ENCODE results near the gene KCNK6. TPM values are rescaled to one million over a fixed set of nuclear protein-coding genes. Genes with fewer than 3 reads are reported as not detected.

Gene KCNK6
- total RNA-seq, 2 donors from 2014 or later: 5.1 to 8.9 TPM

GRCh38 chr19:38331728-38332127, 12.1 kb downstream of the KCNK6 start:
- TF ChIP-seq, protein P1, sequence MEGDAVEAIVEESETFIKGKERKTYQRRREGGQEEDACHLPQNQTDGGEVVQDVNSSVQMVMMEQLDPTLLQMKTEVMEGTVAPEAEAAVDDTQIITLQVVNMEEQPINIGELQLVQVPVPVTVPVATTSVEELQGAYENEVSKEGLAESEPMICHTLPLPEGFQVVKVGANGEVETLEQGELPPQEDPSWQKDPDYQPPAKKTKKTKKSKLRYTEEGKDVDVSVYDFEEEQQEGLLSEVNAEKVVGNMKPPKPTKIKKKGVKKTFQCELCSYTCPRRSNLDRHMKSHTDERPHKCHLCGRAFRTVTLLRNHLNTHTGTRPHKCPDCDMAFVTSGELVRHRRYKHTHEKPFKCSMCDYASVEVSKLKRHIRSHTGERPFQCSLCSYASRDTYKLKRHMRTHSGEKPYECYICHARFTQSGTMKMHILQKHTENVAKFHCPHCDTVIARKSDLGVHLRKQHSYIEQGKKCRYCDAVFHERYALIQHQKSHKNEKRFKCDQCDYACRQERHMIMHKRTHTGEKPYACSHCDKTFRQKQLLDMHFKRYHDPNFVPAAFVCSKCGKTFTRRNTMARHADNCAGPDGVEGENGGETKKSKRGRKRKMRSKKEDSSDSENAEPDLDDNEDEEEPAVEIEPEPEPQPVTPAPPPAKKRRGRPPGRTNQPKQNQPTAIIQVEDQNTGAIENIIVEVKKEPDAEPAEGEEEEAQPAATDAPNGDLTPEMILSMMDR (conservative IDR thresholded peaks at IDR 0.05): no peak
- Histone ChIP-seq H3K4me1 (ENCODE audit: control insufficient read depth, insufficient read depth, low read length) (no peaks in the 10 kb centered on the region), H3K9me3 (ENCODE audit: control insufficient read depth, low read length) (no peaks in the 10 kb centered on the region), H3K4me3 (ENCODE audit: low read length) (no peak overlapping the region), H3K36me3 (ENCODE audit: control insufficient read depth, insufficient read depth, low read length) (no peaks in the 10 kb centered on the region), H3K27ac (ENCODE audit: low read depth, low read length) (no peak overlapping the region), H3K9ac (ENCODE audit: extremely low read depth, low read length, poor library complexity, severe bottlenecking) (no peak overlapping the region), H3K27me3 (ENCODE audit: control insufficient read depth, insufficient read depth, low read length, poor library complexity, severe bottlenecking) (no peaks in the 10 kb centered on the region)
- Mint-ChIP-seq H3K4me3 (no peak overlapping the region), H3K27ac (no peak overlapping the region), H3K4me1 (no peaks in the 10 kb centered on the region), H3K9me3 (no peaks in the 10 kb centered on the region), H3K36me3 (ENCODE audit: low read depth) (peaks cover 3% of the 10 kb centered on the region), H3K27me3 (ENCODE audit: insufficient read depth) (no peaks in the 10 kb centered on the region)
- DNase-seq: no peak
- WGBS, 2 experiments (ENCODE audit: insufficient coverage in 1 of 2, insufficient read length in 1 of 2): 100% methylated on average over 1 of the region's 1 CpG; no CpG with 5 or more reads in 1 of the 2 experiments

DNA sequence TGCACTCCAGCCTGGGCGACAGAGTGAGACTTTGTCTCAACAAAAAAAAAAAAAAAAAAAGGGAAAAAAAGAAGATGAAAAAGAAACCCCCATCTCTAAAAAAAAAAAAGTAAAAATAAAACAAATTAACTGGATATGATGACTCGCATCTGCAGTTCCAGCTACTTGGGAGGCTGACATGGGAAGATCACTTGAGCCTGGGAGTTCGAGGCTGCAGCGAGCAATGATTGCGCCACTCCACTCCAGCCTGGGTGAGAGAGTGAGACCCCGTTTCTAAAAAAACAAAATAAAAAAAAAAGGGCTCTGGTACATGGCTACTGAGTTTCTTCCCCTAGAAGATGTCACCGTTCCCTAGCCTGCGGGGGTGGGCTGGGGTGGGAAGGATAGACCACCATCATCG, 13.6 kb downstream of the KCNK6 start:
- H3K4me1 Mint-ChIP-seq: peaks cover 5% of the 10 kb centered on the region
- TF ChIP-seq, protein P1 (conservative IDR thresholded peaks at IDR 0.05): no peak
- Histone ChIP-seq H3K4me1 (ENCODE audit: control insufficient read depth, insufficient read depth, low read length) (no peaks in the 10 kb centered on the region), H3K27ac (ENCODE audit: low read depth, low read length) (no peak overlapping the region), H3K9me3 (ENCODE audit: control insufficient read depth, low read length) (no peaks in the 10 kb centered on the region), H3K27me3 (ENCODE audit: control insufficient read depth, insufficient read depth, low read length, poor library complexity, severe bottlenecking) (no peaks in the 10 kb centered on the region), H3K9ac (ENCODE audit: extremely low read depth, low read length, poor library complexity, severe bottlenecking) (no peak overlapping the region), H3K4me3 (ENCODE audit: low read length) (no peak overlapping the region), H3K36me3 (ENCODE audit: control insufficient read depth, insufficient read depth, low read length) (no peaks in the 10 kb centered on the region)
- H3K36me3 Mint-ChIP-seq (ENCODE audit: low read depth): no peaks in the 10 kb centered on the region
- H3K4me3 Mint-ChIP-seq: no peak overlapping the region
- H3K27me3 Mint-ChIP-seq (ENCODE audit: insufficient read depth): peaks cover 1% of the 10 kb centered on the region
- no peaks in the 10 kb centered on the region for H3K9me3 Mint-ChIP-seq
- no peak overlapping the region for H3K27ac Mint-ChIP-seq
- WGBS, 2 experiments (ENCODE audit: insufficient coverage in 1 of 2, insufficient read length in 1 of 2): 91 to 95% methylated on average over 5 to 8 of the region's 9 CpGs
- DNase-seq: no peak

DNA sequence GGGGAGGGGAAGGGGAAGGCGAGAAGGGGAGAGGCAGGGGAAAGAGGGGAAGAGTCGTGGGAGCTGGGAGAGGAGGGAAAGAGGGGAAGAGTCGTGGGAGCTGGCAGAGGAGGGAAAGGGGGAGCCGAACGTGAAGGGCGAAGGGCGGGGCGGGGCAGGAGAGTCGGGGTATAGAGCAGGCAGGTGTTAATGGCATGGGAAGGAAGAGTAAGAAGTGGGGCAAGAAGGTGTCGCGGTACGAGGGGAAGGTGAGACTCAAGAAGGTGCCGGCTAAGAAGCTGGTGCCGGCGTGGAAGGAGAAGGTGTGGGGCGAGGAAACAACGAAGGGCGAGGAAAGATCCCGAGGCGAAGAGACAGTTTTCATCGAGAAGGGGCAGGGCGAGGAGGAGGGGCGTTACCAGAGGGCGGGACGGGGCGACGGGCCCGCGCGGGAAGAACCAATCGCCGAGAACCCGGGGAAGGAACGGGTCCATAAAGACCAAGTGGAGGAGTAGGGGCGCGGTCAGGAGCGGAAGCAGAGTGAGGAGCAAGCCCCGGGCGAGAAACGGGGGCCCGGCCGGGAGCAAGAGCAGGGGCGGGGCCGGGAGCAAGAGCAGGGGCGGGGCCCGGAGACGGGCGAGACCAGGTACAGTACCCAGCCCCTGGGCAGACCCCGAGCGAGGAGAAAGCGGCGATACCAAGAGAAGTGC, 16.4 kb downstream of the KCNK6 start:
- peaks cover 1% of the 10 kb centered on the region for H3K27me3 Mint-ChIP-seq (ENCODE audit: insufficient read depth)
- TF ChIP-seq, protein P1 (conservative IDR thresholded peaks at IDR 0.05): no peak
- peaks cover 9% of the 10 kb centered on the region for H3K4me1 Mint-ChIP-seq

More for the DNA sequence above, 16.4 kb downstream of the KCNK6 start:
- Histone ChIP-seq H3K36me3 (ENCODE audit: control insufficient read depth, insufficient read depth, low read length) (no peaks in the 10 kb centered on the region), H3K9ac (ENCODE audit: extremely low read depth, low read length, poor library complexity, severe bottlenecking) (no peak overlapping the region), H3K27ac (ENCODE audit: low read depth, low read length) (peak overlapping the region; percentile 70), H3K4me1 (ENCODE audit: control insufficient read depth, insufficient read depth, low read length) (no peaks in the 10 kb centered on the region), H3K4me3 (ENCODE audit: low read length) (peak overlapping the region; percentile 89), H3K27me3 (ENCODE audit: control insufficient read depth, insufficient read depth, low read length, poor library complexity, severe bottlenecking) (no peaks in the 10 kb centered on the region), H3K9me3 (ENCODE audit: control insufficient read depth, low read length) (no peaks in the 10 kb centered on the region)
- DNase-seq: peak; percentile 98
- 0 to 1% methylated on average over 33 to 52 of the region's 52 CpGs for WGBS, 2 experiments (ENCODE audit: insufficient coverage in 1 of 2, insufficient read length in 1 of 2)
- Mint-ChIP-seq H3K4me3 (peak overlapping the region; percentile 73), H3K9me3 (no peaks in the 10 kb centered on the region), H3K27ac (peak overlapping the region; percentile 69), H3K36me3 (ENCODE audit: low read depth) (no peaks in the 10 kb centered on the region)
